ENCODE measurements around the gene NEK11. TPM values are rescaled to one million over a fixed set of nuclear protein-coding genes. Genes with fewer than 3 reads are reported as not detected.
"Not testable (repeated sequence)": the region's sequence is repeated elsewhere in the genome, so short reads cannot be mapped to it uniquely, and the experiment has no call there.

NEK11 gene
- total RNA-seq, 1 experiment from 2014 or later, result 9.5 TPM

GRCh38 chr3:131374741-131375140 lies 348.1 kb downstream of the NEK11 start:
- in situ Hi-C loops (cut with HindIII; ENCODE audit: low pct_unique_long_range_greater_than_20kb, low sequenced_read_pairs), result no loop called here
- no peak for DNase-seq (ENCODE audit: low read depth, low spot score)
- CTCF ChIA-PET, result no interaction called here
- Histone ChIP-seq H3K4me1 (ENCODE audit: control insufficient read depth, insufficient read depth, low read length) (no peaks in the 10 kb centered on the region), H3K27me3 (ENCODE audit: control insufficient read depth, insufficient read depth, low read length) (no peaks in the 10 kb centered on the region), H3K27ac (ENCODE audit: low read length) (no peak overlapping the region), H3K4me3 (ENCODE audit: low read depth in 2 of 2, low read length in 2 of 2) (no peak overlapping the region), H3K9me3 (ENCODE audit: control insufficient read depth, insufficient read depth, low read depth, low read length) (no peaks in the 10 kb centered on the region), H3K36me3 (ENCODE audit: control insufficient read depth, insufficient read depth, low read length) (no peaks in the 10 kb centered on the region)
- intact Hi-C loops (cut with micrococcal nuclease; ENCODE audit: unreplicated experiment), result no loop called here
- TF ChIP-seq SIN3A (IDR thresholded peaks at IDR 0.05; ENCODE audit: borderline replicate concordance, insufficient read depth, low read depth, low read length), result no peak
- TF ChIP-seq POLR2AphosphoS5 (IDR thresholded peaks at IDR 0.05; ENCODE audit: low read depth, low read length), result no peak
- TF ChIP-seq TCF7L2 (IDR thresholded peaks at IDR 0.05; ENCODE audit: low read depth, low read length), result no peak
- no peak for TF ChIP-seq CTCF (IDR thresholded peaks at IDR 0.05)
- no peak for TF ChIP-seq REST (IDR thresholded peaks at IDR 0.05; ENCODE audit: insufficient read depth in 1 of 2, low read depth in 2 of 2, low read length in 1 of 2)
- ATAC-seq, result no peak
- POLR2A ChIA-PET, result interaction anchor here (0.5 kb wide), 1 partner anchor 149 kb away, joined by 3 read pairs; no protein-coding TSS in a partner anchor
- BruUV-seq (replicated peaks), result no TSS peak

- POLR2A ChIA-PET, result interaction anchor here (0.5 kb wide), 1 partner anchor 518 kb away, joined by 12 read pairs; no protein-coding TSS in a partner anchor
- Histone ChIP-seq H3K27ac (ENCODE audit: low read length) (peak overlapping the region; percentile 85), H3K4me3 (ENCODE audit: low read depth in 2 of 2, low read length in 2 of 2) (peak overlapping the region; percentile 90 to 92)
- DNase-seq (ENCODE audit: low read depth, low spot score); BruUV-seq (replicated peaks); H3K9me3 ChIP-seq (ENCODE audit: control insufficient read depth, insufficient read depth, low read depth, low read length); H3K27me3 ChIP-seq (ENCODE audit: control insufficient read depth, insufficient read depth, low read length); H3K36me3 ChIP-seq (ENCODE audit: control insufficient read depth, insufficient read depth, low read length); intact Hi-C loops (cut with micrococcal nuclease; ENCODE audit: unreplicated experiment); in situ Hi-C loops (cut with HindIII; ENCODE audit: low pct_unique_long_range_greater_than_20kb, low sequenced_read_pairs); H3K4me1 ChIP-seq (ENCODE audit: control insufficient read depth, insufficient read depth, low read length); CTCF ChIA-PET: not testable (repeated sequence)
- peak; percentile 19; the same call in 1 of the 2 replicates for ATAC-seq
These were observed 354.3 kb downstream of the NEK11 start for GRCh38 chr3:131380821-131381444.

Data from Panc1 (cell line).